Vagina (tissue), 2 donors: ENCODE data around the gene QPCTL. TPM values are rescaled to one million over a fixed set of nuclear protein-coding genes. Genes with fewer than 3 reads are reported as not detected.
"Not testable (repeated sequence)": the region's sequence is repeated elsewhere in the genome, so short reads cannot be mapped to it uniquely, and the experiment has no call there.

Source experiments
- DNase-seq, 2 donors: peaks; one replicate each; pipeline ENCODE4 v3.0.0-alpha.2; 2017; ENCODE audit errors: extremely low spot score in 2 of 2
- H3K27ac ChIP-seq: fragments of 200-600 bp; sonication (generic); one replicate; pipeline ENCODE4 v1.5.1; 2019
- H3K27me3 ChIP-seq: fragments of 200-600 bp; sonication (generic); one replicate; pipeline ENCODE4 v1.5.1; 2019
- H3K36me3 ChIP-seq, 2 donors: fragments of 200-600 bp; sonication (generic); one replicate each; pipeline ENCODE4 v1.5.1; 2017 to 2019
- H3K4me1 ChIP-seq: fragments of 200-600 bp; sonication (generic); one replicate; pipeline ENCODE4 v1.5.1; 2019
- H3K4me3 ChIP-seq, 2 donors: fragments of 200-600 bp; sonication (generic); 1 replicate in 1 of 2; 2 replicates in 1 of 2; pipeline ENCODE4 v1.5.1; 2016 to 2019
- H3K9me3 ChIP-seq: fragments of 200-600 bp; sonication (generic); one replicate; pipeline ENCODE4 v1.5.1; 2019
- CTCF ChIP-seq, 3 experiments: fragments of 450-650 bp in 2 of 3; fragments of 200-600 bp in 1 of 3; sonication (generic) in 1 of 3; IDR thresholded peaks; one replicate each; pipeline ENCODE4 v1.5.1; 2017 to 2019; ENCODE audit warnings: antibody characterized with exemption in 3 of 3, mild to moderate bottlenecking in 2 of 3, moderate library complexity in 2 of 3
- POLR2A ChIP-seq, 2 donors: fragments of 450-650 bp; IDR thresholded peaks; one replicate each; pipeline ENCODE4 v1.6.1; 2017; ENCODE audit warnings: antibody characterized with exemption in 2 of 2, mild to moderate bottlenecking in 2 of 2, moderate library complexity in 2 of 2
- POLR2AphosphoS5 ChIP-seq, 2 donors: sonication (generic); formaldehyde crosslinking; IDR thresholded peaks; one replicate each; pipeline ENCODE4 v1.9.0; 2017; ENCODE audit warnings: antibody characterized with exemption in 2 of 2, mild to moderate bottlenecking in 2 of 2, low read depth in 1 of 2; ENCODE audit not compliant: insufficient read depth in 1 of 2
- intact Hi-C: fragments of 100-400 bp; cut with DNase I; formaldehyde crosslinking; loops from one replicate; pipeline ENCODE4 v1.15.1; 2023
- total RNA-seq: library from RNA; depleted of rRNA; stranded (reverse); fragments of >200 nt; gene quantifications from one replicate; pipeline ENCODE4 v1.2.3, GENCODE V29; 2016

QPCTL gene
- total RNA-seq, 1 donor from 2014 or later, result 4.7 TPM

GRCh38 chr19:45676851-45677263 is 15.6 kb upstream of the QPCTL start:
- Histone ChIP-seq H3K27ac (peak overlapping the region; percentile 13), H3K4me3 (peak overlapping the region; percentile 38 to 39), H3K4me1 (peaks cover 25% of the 10 kb centered on the region), H3K9me3 (no peaks in the 10 kb centered on the region), H3K27me3 (no peaks in the 10 kb centered on the region), H3K36me3 (no peaks in the 10 kb centered on the region)
- no peak for TF ChIP-seq POLR2AphosphoS5 (IDR thresholded peaks at IDR 0.05; ENCODE audit: insufficient read depth in 1 of 2, low read depth in 1 of 2)
- DNase-seq, result no peak
- intact Hi-C loops, result no loop called here

DNA sequence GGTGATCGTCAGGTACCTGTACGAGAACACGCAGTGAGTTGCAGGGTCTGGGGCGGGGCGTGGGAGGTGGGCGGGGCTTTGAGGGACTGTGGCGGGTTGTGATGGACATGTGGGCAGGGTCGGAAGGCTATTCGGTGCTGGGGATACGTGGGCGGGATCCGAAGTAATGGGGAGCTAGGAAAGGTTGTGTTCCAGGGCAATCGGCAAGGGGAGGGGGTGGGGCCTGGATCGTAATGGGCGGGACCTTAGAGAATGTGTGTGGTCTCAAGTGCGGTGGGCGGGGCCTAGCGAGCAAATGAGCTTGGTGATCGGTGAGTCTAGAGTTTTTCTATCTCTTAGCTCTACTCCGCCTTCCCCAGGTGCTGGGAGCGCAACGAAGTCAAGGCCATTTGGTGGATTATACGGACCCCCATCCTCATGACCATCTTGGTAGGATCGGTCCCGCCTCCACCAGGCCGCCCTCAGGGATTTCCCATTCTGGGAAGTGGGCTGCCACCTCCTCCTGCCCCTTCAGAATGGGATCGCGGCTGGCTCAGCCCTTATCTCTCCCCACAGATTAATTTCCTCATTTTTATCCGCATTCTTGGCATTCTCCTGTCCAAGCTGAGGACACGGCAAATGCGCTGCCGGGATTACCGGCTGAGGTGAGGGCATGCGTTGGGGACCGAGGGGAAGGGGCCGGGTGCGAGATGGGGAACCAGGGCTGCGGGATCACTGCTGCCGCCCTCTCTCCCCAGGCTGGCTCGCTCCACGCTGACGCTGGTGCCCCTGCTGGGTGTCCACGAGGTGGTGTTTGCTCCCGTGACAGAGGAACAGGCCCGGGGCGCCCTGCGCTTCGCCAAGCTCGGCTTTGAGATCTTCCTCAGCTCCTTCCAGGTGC is 14.9 kb upstream of the QPCTL start:
- no peak for DNase-seq
- Histone ChIP-seq H3K36me3 (no peaks in the 10 kb centered on the region), H3K4me1 (peaks cover 29% of the 10 kb centered on the region), H3K9me3 (no peaks in the 10 kb centered on the region), H3K4me3 (peak overlapping the region; percentile 38 to 39), H3K27ac (peak overlapping the region; percentile 13), H3K27me3 (no peaks in the 10 kb centered on the region)
- intact Hi-C loops, result no loop called here
- TF ChIP-seq POLR2AphosphoS5 (IDR thresholded peaks at IDR 0.05; ENCODE audit: insufficient read depth in 1 of 2, low read depth in 1 of 2), result no peak
- no peak for TF ChIP-seq POLR2A (IDR thresholded peaks at IDR 0.05)
- TF ChIP-seq CTCF (IDR thresholded peaks at IDR 0.05), result no peak

GRCh38 chr19:45681391-45682015 is 11.0 kb upstream of the QPCTL start:
- DNase-seq, result no peak
- Histone ChIP-seq H3K27me3 (no peaks in the 10 kb centered on the region), H3K27ac (peak overlapping the region; percentile 70), H3K9me3 (no peaks in the 10 kb centered on the region), H3K4me1 (peaks cover 29% of the 10 kb centered on the region), H3K36me3 (peaks cover 0 to 10% of the 10 kb centered on the region in 2 donors), H3K4me3 (peak overlapping the region; percentile 28 to 39)
- TF ChIP-seq POLR2AphosphoS5 (IDR thresholded peaks at IDR 0.05; ENCODE audit: insufficient read depth in 1 of 2, low read depth in 1 of 2) (peak; percentile 41 to 66), CTCF (IDR thresholded peaks at IDR 0.05) (peak; percentile 73 to 94 (median 90)), POLR2A (IDR thresholded peaks at IDR 0.05) (no peak)
- intact Hi-C loops, result no loop called here

DNA sequence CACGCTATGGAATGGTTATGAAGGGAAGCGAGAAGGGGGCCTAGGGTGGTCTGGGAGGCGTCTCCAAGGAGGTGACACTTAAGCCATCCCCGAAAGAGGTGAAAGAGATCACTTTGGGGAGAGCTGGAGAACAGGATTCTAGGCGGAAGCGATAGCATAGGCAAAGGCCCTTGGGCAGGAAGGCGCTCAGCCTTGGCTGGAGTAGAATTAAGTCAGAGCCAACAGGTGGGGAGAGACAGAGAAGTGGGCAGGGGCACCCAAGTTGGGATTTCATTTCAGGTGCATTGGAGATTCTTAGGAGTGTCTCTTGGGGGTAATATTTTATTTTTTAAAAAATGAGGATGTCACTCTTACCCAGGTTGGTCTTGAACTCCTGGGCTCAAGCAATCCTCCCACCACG is 10.3 kb upstream of the QPCTL start:
- no peak for TF ChIP-seq CTCF (IDR thresholded peaks at IDR 0.05)
- no peak for TF ChIP-seq POLR2A (IDR thresholded peaks at IDR 0.05)
- no peak for TF ChIP-seq POLR2AphosphoS5 (IDR thresholded peaks at IDR 0.05; ENCODE audit: insufficient read depth in 1 of 2, low read depth in 1 of 2)
- peak overlapping the region in 1 of 2 donors; percentile 39 for H3K4me3 ChIP-seq
- intact Hi-C loops, result no loop called here

DNA sequence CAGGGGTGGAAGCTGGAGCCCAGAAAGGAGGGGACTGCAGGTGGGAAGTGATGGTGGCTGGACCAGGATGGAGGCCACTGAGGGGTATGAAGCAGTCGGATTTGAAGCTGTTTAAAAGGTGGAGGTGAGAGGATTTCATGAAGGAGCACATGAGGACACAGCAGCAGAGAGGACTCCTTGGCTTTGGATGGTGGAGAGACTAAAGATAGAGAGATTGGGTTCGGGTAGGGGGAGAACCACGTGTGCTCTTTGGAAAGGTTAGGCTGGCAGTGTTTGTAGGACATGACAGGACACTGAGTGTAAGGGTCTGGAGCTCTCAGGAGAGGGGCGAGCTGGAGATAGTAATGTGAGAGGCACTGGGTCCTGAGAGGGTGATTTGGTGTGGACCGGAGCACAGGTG is 9.6 kb upstream of the QPCTL start:
- Histone ChIP-seq H3K4me3 (no peak overlapping the region), H3K9me3 (no peaks in the 10 kb centered on the region), H3K27me3 (no peaks in the 10 kb centered on the region), H3K27ac (no peak overlapping the region), H3K36me3 (peaks cover 0 to 24% of the 10 kb centered on the region in 2 donors), H3K4me1 (peaks cover 17% of the 10 kb centered on the region)
- DNase-seq, result no peak
- TF ChIP-seq CTCF (IDR thresholded peaks at IDR 0.05), result no peak
- TF ChIP-seq POLR2A (IDR thresholded peaks at IDR 0.05), result no peak
- no peak for TF ChIP-seq POLR2AphosphoS5 (IDR thresholded peaks at IDR 0.05; ENCODE audit: insufficient read depth in 1 of 2, low read depth in 1 of 2)
- intact Hi-C loops, result no loop called here

More for the DNA sequence above, 10.3 kb upstream of the QPCTL start:
- H3K27ac ChIP-seq, result peak overlapping the region; percentile 70
- H3K9me3 ChIP-seq, result no peaks in the 10 kb centered on the region
- peaks cover 23% of the 10 kb centered on the region for H3K4me1 ChIP-seq
- DNase-seq, result no peak
- peaks cover 0 to 16% of the 10 kb centered on the region in 2 donors for H3K36me3 ChIP-seq
- H3K27me3 ChIP-seq, result no peaks in the 10 kb centered on the region

- H3K4me1 ChIP-seq, result peaks cover 14% of the 10 kb centered on the region
- H3K9me3 ChIP-seq, H3K27me3 ChIP-seq, H3K4me3 ChIP-seq, H3K27ac ChIP-seq, DNase-seq, intact Hi-C loops: not testable (repeated sequence)
- peaks cover 0 to 34% of the 10 kb centered on the region in 2 donors for H3K36me3 ChIP-seq
These were observed 7.4 kb upstream of the QPCTL start for GRCh38 chr19:45685045-45685444.
